ENCODE data around the gene BRD9.
"Not testable (repeated sequence)": the region's sequence is repeated elsewhere in the genome, so short reads cannot be mapped to it uniquely, and the experiment has no call there.

Gene BRD9

GRCh38 chr5:844426-844825 is 48.2 kb downstream of the BRD9 start:
- DNase-seq (ENCODE audit: low read depth in 2 of 2) = not testable (repeated sequence)

- not testable (repeated sequence) for DNase-seq (ENCODE audit: low read depth in 2 of 2)
Measured at GRCh38 chr5:843926-844325, 48.7 kb downstream of the BRD9 start.

GRCh38 chr5:843371-843770 is 49.2 kb downstream of the BRD9 start:
- DNase-seq (ENCODE audit: low read depth in 2 of 2) = not testable (repeated sequence)

GRCh38 chr5:842402-843221 is 50.0 kb downstream of the BRD9 start:
- DNase-seq (ENCODE audit: low read depth in 2 of 2) = not testable (repeated sequence)

- DNase-seq (ENCODE audit: low read depth in 2 of 2) = not testable (repeated sequence)
Measured at GRCh38 chr5:841531-842401, 50.8 kb downstream of the BRD9 start.

- DNase-seq (ENCODE audit: low read depth in 2 of 2) = not testable (repeated sequence)
Measured at GRCh38 chr5:840974-841435, 51.6 kb downstream of the BRD9 start.

- DNase-seq (ENCODE audit: low read depth in 2 of 2) = not testable (repeated sequence)
Measured at GRCh38 chr5:840118-840973, 52.3 kb downstream of the BRD9 start.

- not testable (repeated sequence) for DNase-seq (ENCODE audit: low read depth in 2 of 2)
Measured at GRCh38 chr5:838431-838851, 54.2 kb downstream of the BRD9 start.

- not testable (repeated sequence) for DNase-seq (ENCODE audit: low read depth in 2 of 2)
Measured at GRCh38 chr5:837621-838121, 54.9 kb downstream of the BRD9 start.

- not testable (repeated sequence) for DNase-seq (ENCODE audit: low read depth in 2 of 2)
Measured at GRCh38 chr5:835933-836612, 56.5 kb downstream of the BRD9 start.

GRCh38 chr5:834013-834412 is 58.6 kb downstream of the BRD9 start:
- DNase-seq (ENCODE audit: low read depth in 2 of 2) = not testable (repeated sequence)

GRCh38 chr5:828194-828593 is 64.4 kb downstream of the BRD9 start:
- DNase-seq (ENCODE audit: low read depth in 2 of 2) = not testable (repeated sequence)

- DNase-seq (ENCODE audit: low read depth in 2 of 2) = not testable (repeated sequence)
Measured at GRCh38 chr5:825544-825943, 67.1 kb downstream of the BRD9 start.

GRCh38 chr5:821504-821903 is 71.1 kb downstream of the BRD9 start:
- no peak for DNase-seq (ENCODE audit: low read depth in 2 of 2)

GRCh38 chr5:820245-820644 is 72.4 kb downstream of the BRD9 start:
- DNase-seq (ENCODE audit: low read depth in 2 of 2) = no peak

- no peak for DNase-seq (ENCODE audit: low read depth in 2 of 2)
Measured at GRCh38 chr5:819078-819477, 73.5 kb downstream of the BRD9 start.

GRCh38 chr5:816176-816575 is 76.4 kb downstream of the BRD9 start:
- no peak for DNase-seq (ENCODE audit: low read depth in 2 of 2)

GRCh38 chr5:815449-815848 is 77.2 kb downstream of the BRD9 start:
- DNase-seq (ENCODE audit: low read depth in 2 of 2) = no peak
